HG03159 (cell line): ENCODE results near the gene DUSP9.

Experiments
- ATAC-seq: cut with Tn5 transposase; IDR thresholded peaks from one replicate; pipeline ENCODE4 v1.9.1; 2021; ENCODE audit warnings: mild to moderate bottlenecking, moderate library complexity; ENCODE audit not compliant: unreplicated experiment

DUSP9 gene

DNA sequence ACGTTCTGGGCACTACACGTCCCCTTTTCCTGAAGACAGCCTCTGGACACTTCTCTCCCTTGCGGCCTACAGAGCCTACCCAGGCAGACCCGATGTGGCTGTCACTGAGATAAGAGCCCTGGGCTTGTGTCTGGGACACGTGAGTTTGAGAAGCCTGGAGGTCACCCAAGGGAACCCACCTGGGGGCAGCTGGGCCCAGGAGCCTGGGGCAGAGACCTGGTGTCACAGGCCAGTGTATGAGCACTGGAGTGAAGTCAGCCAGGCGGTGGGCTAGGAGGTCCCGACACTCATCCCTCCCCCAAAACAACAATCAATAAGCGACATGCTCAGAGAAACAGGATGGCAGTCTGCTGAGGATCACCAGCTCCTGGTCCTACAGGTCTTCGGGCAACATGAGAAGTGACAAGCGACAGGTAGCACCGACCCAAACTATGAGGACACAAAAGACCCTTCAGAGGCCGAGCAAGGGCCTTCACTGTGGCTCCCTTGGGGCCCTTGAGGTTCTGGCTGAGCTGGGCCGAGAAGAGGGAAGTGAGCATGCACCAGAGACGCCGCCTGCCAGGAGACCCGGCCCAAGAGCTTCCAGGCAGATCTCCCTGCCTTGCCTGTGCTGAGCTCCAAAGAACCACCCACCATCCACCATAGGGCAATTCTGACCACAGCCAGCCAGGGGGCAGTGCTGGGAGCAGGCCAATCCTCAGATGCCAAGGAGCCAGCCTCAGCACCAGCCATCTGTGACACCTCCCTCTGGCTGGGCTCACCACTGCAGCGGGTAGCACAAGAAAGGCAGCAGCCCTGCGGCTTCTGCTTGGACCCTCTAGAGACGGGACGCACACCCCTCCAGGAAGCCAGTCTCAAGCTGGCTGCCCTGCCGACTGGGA, 11.0 kb upstream of the DUSP9 start:
- no peak for ATAC-seq

DNA sequence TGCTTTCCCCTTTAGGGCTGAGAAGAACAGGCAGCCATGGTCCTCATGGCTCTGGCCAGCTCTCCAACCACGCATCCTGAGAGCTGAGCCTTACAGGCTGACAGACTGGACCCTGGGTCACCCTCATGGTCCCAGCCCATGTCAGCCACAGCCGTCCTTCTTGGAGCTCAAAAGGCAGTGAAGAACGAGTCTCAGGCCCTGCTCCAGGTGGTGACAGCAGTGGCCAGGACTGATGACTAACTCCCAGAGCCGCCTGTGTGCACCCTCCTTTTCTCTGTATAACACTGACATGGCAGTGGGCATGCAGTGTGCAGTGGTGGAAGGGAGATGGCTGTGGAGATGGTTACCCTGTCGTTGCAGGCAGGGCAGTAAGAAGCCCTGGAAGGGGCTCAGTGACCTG, 10.3 kb upstream of the DUSP9 start:
- no peak for ATAC-seq

DNA sequence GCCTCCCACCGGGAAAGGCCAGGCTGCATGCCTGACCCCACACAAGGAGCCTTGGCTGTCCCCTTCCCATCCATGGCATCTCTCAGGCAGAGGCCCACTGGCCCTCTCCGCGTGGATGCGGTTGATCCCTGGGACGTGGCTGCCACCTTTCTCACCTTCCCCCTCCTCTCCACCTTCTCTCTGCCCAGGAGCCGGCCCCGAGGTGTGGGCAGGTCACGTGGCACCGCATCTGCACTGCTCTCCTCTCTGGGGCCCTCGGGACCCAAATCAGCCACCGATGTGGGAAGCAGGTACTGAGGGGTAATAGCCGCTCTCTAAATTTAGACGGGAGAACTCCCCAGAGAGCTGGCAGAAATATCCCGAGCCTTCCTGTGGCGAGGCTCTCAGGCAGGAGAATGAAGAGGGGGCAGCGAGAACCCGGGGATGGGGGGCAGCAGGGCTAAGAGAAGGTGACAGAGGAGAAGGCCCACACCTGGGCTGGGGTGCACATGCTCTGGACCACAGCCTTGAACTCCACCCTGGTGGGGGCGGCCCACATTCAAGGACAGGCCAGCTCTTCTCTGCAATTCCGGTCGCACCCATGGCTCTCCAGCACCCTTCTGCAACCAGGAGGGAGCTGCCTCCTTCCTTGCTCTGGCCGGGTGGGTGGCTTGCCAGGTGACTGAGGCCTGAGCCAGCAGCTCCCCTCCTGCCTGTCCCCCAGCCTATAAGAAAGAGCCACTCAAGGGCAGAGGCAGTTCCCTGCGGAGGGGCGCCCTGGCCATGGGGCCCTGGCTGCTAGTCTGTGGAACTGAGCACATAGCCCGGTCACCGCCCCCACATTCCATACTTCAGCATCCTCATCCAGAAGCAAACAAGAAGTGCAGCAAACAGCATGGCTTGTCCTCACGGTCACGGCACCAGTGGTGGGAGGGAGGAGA, 9.6 kb upstream of the DUSP9 start:
- no peak for ATAC-seq

DNA sequence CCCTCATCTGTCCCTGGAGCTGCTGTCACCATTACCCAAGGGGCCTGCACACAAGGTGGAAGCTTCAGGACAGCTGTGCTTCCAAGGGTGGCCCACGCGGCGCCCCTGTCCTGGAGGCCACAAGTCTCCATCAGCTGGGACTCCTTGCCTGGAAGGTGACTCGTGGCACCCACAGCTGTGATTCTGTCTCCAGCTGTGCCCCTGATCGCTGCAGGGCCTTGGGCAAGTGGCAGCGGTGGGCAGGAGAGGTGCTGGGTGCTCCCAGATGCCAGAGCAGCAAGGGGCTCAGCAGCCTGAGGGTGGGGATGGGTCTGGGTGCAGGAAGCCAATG, 9.0 kb upstream of the DUSP9 start:
- ATAC-seq: no peak

DNA sequence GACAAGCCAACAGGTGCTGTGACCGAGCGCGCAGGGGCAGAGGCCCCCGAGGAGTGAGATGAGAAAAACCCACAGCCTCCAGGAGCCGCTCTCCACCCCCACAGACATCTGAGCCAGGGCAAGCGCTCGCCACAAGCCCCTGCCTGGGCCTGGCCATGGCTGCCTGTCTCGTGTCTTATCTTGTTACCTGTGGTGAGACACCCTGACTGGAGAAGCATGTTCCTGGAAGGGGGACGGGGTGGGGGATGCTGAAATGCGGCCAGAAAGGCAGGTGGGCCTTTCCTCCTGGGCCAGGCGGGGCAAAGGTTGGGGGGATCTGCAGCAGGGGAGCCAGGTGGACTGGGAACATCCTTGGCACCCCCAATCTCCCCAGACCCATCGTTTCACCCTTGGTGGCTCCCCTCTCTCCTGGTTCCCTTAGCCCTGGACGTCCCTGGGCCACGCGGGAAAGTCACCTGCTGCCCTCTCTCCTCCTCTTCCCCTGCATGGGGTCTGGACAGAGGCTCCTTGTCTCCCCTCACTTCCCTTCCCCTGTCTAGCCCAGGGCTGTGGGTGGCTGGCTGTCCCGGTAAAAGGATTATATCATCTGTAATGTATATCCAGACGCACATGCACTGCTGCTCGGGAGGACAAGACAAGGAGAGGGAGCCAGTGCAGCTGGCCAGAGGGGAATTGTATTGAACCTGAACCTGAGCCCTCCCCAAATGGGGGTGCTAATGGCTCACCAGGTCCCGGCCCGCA, 8.4 kb upstream of the DUSP9 start:
- no peak for ATAC-seq

DNA sequence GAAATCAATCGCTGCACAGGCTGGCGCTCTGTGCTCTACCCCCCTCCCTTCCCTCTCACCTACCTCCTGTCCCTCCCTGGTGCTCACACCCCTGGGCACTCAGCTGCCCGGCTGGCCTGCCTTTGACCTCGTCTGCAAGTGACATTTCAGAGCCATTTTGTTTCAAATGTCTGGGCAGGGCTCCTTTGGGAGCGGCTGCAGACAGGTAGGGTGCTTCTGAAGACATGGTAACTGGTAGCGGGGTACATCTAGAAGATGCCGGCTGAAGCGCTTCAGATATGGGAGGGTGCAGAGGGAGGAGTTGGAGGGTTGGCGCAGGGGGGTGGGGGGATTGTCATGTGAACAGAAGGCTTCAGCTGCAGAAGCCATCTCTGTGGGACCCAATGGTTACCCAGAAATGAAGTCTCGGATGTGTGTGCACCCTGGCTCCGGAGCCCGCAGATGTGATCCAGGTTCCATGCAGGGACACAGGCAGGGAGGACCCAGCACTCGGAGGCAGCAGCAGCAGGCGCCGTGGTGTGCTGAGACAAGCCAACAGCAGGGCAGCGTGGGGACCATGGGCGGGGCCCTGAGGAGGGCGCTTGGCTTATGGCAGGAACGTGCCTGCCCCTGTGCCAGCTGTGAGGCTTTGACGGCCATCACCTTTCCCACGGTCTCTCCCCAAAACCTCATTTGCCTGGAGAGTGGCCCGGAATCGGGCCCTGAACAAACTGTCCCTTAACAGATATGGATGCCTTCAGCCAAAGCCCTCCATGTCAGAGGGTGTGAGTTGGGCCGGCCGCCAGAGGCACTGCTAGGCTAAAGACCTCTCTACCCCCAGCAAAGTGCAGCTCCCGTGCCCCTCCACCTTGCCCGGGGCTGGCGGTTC, 7.6 kb upstream of the DUSP9 start:
- no peak for ATAC-seq

DNA sequence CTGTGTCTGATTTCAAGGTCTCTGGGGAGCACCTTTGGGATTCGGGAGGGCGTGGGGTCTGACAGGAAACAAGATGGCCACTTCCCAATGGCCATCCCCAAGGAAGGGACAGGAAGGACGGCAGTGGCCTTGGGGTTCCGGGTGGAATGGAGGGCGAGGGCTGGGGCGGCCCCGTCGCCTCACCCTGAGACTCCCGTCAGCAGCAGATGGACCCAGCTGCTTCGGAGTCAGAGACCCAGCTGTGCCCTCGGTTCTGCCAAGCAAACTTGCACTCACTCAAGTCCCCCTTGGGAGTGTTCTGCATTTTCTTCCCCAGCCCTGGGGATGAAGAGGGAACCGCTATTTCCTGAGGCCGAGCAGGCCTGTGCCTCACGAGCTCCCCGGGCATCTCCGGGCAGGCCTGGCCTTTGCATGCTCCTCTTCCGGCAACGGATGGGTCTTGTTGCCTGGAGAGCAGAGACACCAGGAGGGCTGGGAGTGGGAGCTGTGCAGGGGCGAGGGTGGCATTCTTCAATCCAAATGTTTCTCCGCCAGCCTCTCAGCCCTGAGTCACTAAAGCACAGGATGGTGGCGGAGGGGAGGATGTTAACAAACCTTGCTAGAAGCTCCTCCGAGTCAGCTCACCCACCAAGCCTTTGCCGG, 6.8 kb upstream of the DUSP9 start:
- no peak for ATAC-seq

DNA sequence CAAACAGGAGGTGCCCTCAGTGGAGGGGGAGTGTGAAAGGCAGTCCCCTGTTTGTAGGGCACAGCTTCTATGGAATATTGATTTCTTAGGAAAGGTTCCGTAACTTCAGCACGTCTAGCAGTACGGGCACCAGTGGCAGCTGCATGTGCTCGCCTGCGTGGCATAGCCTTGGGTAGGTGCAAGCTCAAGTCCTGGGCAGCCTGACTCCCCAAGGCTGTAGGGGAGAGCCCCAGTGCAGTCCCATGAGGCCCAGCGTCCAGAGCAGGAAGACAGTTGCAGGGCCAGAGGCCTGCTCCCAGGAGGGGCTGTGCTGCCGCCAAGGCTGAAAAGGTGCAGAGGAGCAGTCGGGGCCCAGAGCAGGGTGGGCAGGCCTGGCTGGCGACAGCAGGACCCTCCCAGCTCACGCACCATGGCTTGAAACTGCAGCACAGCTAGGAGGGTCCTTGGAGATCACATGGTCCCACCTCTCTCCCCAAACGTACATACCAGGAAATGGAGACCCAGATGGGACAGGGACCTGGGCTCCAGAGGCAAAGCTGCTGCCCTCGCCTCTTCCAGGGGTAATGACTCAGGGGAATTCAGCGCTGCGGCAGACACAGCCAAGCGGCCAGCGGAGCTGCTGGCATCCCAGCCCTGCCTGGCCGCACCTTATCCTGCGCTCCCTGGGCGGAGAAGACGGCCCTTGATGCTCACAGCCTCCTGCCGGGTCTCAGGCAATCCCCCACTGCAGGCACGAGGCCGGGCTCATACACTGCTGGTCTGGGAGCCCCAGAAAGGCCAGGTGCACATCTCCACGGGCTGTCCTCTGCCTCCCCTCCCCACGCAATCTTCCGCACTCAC, 6.0 kb upstream of the DUSP9 start:
- no peak for ATAC-seq

DNA sequence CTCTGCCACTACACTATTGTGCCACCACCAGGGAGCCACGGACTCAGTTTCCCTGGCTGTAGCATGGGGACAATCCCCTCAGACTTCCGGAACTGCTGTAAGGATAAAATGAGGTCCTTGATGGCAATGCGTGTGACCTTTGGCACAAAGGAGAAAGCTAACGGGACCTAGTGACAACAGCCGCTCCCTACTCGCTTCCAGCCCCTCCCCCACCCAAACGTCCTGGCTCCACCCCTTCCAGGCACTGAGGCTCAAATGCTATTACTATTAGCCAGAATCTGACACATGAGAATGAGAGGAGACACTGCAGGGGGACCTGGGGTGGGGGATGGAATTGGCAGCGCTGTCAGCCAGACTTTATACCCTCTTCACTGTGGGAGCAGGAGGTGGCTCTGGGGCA, 5.4 kb upstream of the DUSP9 start:
- ATAC-seq: no peak

DNA sequence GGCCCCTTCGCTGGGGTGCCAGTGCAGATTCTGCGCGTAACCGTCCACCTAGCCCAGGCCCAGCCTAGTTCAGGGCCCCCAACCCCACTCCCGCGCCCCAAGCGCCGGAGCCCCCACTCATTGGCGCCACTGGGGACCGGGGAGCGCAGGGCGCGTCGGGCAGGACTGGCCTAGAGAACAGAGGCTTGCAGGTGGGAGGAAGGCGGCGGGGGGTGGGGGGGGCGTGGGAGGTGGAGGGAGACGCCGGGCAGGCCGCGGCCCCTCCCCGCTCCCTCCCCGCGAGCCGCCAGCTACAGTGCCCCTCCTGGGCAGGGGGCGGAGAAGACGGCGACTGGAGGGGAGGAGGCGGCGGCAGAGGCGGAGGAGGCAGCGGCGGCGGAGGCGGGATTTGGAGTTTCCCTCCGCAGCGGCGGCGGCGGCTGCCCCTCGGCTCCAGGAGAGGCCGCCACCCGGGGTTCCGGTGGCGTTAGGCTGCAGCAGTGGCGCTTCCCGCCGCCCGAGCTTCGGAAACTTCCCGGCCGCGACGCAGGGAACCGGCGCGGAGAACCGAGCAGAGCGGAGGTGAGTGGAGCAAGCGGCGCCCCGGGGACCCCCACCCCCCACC, 4.8 kb upstream of the DUSP9 start:
- no peak for ATAC-seq

DNA sequence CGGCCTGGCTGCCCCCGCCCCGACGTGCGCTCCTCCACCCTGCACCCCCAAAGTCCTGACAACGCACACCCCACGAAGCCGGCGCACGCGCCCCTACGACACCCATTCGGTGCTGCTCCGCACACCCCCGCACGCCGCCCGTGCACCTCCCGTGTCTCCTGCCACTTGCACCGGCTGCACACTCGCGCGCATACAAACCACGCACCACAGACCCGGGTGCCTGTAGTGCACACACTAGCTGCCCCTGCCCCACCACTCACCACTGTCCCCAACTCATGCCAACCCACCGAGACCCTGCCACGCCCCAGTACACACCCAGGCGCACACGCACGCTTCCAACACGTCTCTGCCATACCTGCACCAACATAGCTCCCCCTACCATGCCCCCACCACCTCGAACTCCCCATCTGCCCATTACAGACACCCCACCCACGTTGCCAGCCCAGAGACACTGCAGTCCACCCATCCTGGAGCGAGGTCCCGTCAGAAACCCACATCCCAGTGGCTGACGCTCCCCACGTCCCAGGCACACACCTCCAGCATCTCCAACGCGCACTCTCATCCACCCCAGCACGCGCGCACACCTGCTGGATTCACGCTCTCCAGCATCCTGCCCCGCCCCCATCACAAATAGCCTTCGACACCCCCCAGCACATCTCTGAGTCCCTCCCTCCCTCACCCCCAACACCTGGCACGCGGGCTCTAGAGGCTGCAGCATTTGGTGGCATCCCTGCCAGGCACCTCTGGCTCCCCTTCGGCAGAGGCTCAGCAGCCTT, 4.2 kb upstream of the DUSP9 start:
- ATAC-seq: no peak

DNA sequence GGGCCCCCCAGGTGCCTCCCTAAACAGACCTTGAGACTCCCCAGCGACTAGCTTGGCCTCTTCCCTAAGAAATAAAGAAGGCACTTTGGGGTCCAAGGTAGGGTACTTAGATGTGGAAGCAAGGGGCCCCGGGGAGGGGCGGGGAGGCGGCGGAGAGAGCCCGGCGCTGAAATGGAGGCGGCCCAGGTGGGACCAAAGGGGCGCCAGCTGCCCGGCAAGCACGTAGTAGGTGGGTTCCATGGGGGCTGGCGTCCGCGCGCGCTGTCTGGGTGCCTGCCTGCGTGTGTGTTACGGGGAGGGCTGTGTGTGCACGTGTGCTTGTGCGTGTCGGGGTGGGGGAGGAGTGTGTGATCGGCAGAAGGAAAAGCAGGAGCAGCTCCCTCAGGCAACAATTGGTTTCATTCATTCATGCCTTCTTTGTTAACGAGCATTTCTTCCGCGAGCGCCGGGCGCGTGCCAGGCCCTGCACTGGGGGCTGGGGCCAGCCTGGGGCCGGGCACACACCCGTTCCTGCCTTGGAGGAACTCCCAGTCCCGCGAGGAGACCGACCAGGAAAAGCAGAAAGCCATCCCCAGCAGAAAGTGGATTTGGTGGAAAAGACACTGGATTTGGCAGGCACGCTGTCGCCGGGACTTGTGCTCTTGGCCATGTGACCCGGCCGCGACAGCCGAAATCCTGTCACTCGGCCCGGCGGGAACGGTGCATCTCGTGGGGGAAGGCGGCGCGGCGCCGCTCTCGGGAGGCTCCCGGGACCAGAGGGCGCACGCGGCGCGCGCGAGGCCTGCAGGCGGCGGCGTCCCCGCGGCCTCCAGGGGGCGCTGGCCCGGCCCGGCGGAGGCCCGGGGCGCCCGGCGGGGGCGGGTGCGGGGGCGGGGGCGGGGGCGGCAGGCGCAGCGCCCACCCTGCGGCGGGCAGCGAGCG, 3.3 kb upstream of the DUSP9 start:
- no peak for ATAC-seq

DNA sequence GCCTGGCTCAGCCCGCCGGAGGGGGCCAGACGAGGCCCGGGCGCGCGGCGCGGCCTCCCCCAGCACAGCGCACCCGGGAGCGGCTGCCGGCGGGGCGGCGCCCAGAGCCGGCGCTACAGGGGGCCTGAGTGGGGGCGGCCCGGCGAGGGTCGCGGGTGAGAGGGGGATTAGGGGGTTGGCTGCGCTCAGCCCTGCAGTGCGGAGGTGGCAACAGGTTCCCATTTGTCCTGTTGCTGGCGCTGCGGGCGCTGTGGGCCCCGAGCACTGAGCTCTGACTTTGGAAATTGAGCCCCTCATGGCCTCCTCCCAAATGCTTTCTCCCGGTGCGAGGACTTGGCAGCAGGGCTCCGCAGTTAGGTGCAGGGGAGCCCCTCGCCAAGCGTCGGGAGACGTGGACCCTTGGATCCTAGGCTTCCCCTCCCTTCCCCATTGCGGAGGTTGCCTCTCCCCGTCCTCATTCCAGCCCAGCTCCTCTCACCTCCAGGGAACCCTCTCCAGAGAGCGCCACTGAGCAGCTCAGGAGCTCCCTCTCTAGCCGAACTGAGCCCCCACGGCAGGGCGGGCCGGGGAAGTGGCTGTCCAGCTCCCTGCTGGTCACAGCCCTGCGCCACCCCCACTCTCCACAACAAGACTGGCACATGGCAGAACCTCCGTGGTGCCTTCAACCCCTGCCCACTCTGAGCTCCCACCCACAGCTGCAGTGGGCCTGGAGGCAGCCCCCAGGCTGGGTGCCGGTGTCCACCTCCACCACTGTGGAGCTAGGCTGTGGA, 2.5 kb upstream of the DUSP9 start:
- ATAC-seq: no peak

DNA sequence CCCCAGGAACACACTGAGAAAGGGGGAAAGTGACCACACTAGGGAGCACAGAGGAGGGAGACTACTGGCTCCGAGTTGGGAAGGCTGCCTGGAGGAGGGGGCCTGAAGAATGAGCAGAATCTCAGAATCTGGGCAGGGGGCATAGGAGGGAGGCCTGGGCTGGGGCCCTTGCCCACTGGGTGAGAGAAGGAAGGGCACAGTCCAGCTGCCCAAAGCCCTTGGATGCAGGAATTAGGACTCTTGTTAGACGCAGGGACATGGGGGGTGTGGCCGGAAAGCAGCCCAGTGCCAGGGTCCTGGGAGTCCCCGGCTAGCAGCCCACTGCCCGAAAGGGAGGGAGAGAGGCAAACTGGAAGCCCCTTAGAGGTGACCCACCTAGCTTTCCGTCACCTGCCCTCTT, 1.9 kb upstream of the DUSP9 start:
- ATAC-seq: no peak

DNA sequence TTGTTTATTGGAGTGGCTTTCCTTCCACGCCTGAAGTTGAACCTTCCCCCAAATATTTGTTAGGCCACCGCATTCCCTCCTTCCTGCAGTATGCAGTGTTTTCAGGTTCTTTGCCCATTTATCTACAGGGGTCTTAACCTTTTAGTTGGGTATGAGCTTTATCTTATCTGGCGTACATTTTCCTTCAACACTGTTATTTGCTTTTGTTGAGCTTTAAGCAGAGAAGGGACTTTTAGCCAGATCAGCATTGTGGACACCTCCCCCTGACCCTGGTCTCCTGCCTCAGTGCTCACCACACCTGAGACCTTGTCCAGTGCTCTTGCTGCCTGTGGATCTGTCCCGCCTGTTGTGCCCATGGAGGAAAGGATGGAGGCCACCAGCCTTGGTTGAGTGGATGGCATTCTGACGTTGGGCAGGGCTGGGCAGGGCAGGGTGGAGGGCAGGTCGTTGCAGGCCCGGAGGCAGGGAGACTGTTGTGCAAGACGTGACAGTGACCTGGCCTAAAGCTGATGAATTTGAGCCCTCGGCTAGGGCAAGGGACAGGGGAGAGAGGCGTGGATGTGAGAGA, 998 bp upstream of the DUSP9 start:
- ATAC-seq: no peak
